ENCODE results near the gene AUTS2.

DNA sequence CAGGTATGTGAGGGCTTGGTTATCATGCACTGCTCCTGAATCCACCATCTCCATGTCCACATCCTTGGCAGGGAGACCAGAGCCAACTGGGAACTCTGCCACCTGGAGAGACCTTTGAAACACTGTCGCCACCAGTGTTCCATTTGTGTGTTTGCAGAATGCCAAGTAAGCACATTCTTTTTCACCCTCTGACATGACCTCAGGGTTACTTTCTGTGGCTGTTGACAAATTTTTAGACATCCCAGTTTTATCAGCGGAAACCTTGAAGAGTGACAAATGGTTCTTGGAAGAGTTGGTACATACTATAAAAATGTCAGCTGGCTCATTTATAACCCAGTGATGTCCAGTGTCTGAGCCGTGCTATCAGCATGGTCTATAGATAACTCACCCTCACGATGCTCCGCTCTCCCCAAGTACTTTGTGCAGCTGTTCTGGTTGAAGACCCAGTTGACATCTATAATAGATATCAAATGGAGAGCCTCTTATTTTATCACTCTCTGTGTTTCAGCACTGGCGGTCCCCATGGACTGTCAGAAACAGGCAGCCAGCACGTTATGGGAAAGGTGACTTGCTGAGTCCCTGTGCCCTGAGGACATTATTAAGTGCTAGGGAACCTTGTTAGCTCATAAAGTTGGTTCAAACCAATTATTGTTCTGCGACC is 970.5 kb downstream of the AUTS2 start:
- TF ChIP-seq, protein P1, sequence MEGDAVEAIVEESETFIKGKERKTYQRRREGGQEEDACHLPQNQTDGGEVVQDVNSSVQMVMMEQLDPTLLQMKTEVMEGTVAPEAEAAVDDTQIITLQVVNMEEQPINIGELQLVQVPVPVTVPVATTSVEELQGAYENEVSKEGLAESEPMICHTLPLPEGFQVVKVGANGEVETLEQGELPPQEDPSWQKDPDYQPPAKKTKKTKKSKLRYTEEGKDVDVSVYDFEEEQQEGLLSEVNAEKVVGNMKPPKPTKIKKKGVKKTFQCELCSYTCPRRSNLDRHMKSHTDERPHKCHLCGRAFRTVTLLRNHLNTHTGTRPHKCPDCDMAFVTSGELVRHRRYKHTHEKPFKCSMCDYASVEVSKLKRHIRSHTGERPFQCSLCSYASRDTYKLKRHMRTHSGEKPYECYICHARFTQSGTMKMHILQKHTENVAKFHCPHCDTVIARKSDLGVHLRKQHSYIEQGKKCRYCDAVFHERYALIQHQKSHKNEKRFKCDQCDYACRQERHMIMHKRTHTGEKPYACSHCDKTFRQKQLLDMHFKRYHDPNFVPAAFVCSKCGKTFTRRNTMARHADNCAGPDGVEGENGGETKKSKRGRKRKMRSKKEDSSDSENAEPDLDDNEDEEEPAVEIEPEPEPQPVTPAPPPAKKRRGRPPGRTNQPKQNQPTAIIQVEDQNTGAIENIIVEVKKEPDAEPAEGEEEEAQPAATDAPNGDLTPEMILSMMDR (IDR thresholded peaks at IDR 0.05; ENCODE audit: low read depth, low read length, missing input control) = no peak
- TF ChIP-seq, protein P2, sequence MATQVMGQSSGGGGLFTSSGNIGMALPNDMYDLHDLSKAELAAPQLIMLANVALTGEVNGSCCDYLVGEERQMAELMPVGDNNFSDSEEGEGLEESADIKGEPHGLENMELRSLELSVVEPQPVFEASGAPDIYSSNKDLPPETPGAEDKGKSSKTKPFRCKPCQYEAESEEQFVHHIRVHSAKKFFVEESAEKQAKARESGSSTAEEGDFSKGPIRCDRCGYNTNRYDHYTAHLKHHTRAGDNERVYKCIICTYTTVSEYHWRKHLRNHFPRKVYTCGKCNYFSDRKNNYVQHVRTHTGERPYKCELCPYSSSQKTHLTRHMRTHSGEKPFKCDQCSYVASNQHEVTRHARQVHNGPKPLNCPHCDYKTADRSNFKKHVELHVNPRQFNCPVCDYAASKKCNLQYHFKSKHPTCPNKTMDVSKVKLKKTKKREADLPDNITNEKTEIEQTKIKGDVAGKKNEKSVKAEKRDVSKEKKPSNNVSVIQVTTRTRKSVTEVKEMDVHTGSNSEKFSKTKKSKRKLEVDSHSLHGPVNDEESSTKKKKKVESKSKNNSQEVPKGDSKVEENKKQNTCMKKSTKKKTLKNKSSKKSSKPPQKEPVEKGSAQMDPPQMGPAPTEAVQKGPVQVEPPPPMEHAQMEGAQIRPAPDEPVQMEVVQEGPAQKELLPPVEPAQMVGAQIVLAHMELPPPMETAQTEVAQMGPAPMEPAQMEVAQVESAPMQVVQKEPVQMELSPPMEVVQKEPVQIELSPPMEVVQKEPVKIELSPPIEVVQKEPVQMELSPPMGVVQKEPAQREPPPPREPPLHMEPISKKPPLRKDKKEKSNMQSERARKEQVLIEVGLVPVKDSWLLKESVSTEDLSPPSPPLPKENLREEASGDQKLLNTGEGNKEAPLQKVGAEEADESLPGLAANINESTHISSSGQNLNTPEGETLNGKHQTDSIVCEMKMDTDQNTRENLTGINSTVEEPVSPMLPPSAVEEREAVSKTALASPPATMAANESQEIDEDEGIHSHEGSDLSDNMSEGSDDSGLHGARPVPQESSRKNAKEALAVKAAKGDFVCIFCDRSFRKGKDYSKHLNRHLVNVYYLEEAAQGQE (IDR thresholded peaks at IDR 0.05) = peak; percentile 62
- TF ChIP-seq YY1 (IDR thresholded peaks at IDR 0.05) = peak; percentile 87
- TF ChIP-seq GABPA (IDR thresholded peaks at IDR 0.05 in 1 of 2, conservative IDR thresholded peaks at IDR 0.05 in 1 of 2) = peak in 1 of 2 donors; percentile 34
